ENCODE results near the gene DNAL1. TPM values are rescaled to one million over a fixed set of nuclear protein-coding genes. Genes with fewer than 3 reads are reported as not detected.
"Not testable (repeated sequence)": the region's sequence is repeated elsewhere in the genome, so short reads cannot be mapped to it uniquely, and the experiment has no call there.

DNAL1 gene
- total RNA-seq, 1 experiment from 2014 or later = 28.1 TPM

GRCh38 chr14:73651005-73651404, 6.2 kb downstream of the DNAL1 start:
- H3K4me1 ChIP-seq (ENCODE audit: insufficient read depth, low read length, poor library complexity, severe bottlenecking) = no peaks in the 10 kb centered on the region
- no TSS peak for BruUV-seq (replicated peaks)
- CTCF ChIA-PET = no interaction called here

GRCh38 chr14:73655851-73656250, 11.1 kb downstream of the DNAL1 start:
- CTCF ChIA-PET = no interaction called here
- no TSS peak for BruUV-seq (replicated peaks)
- Histone ChIP-seq H3K4me3 (ENCODE audit: low read depth, low read length, poor library complexity, severe bottlenecking) (no peak overlapping the region), H3K36me3 (ENCODE audit: insufficient read depth, low read length, poor library complexity, severe bottlenecking) (peaks cover 6% of the 10 kb centered on the region), H3K9me3 (ENCODE audit: low read depth, low read length, poor library complexity, severe bottlenecking) (no peaks in the 10 kb centered on the region), H3K27me3 (replicated peaks; ENCODE audit: insufficient read depth, low read depth, low read length, poor library complexity) (no peaks in the 10 kb centered on the region), H3K4me1 (ENCODE audit: insufficient read depth, low read length, poor library complexity, severe bottlenecking) (no peaks in the 10 kb centered on the region), H3K27ac (ENCODE audit: low read depth, low read length, poor library complexity, severe bottlenecking) (no peak overlapping the region)
- intact Hi-C loops (cut with micrococcal nuclease; ENCODE audit: unreplicated experiment) = no loop called here
- POLR2A ChIA-PET (ENCODE audit: low non-redundant PET) = no interaction called here
- no peak for DNase-seq (ENCODE audit: low spot score)
- TF ChIP-seq CTCF (conservative IDR thresholded peaks at IDR 0.05; ENCODE audit: low read depth, low read length) = no peak
- TF ChIP-seq EZH2 (IDR thresholded peaks at IDR 0.05; ENCODE audit: borderline replicate concordance, low read depth, low read length, poor library complexity, severe bottlenecking) = no peak

More at GRCh38 chr14:73651005-73651404, 6.2 kb downstream of the DNAL1 start:
- POLR2A ChIA-PET (ENCODE audit: low non-redundant PET) = no interaction called here
- intact Hi-C loops (cut with micrococcal nuclease; ENCODE audit: unreplicated experiment) = no loop called here
- no peak overlapping the region for H3K27ac ChIP-seq (ENCODE audit: low read depth, low read length, poor library complexity, severe bottlenecking)
- no peak overlapping the region for H3K4me3 ChIP-seq (ENCODE audit: low read depth, low read length, poor library complexity, severe bottlenecking)
- TF ChIP-seq EZH2 (IDR thresholded peaks at IDR 0.05; ENCODE audit: borderline replicate concordance, low read depth, low read length, poor library complexity, severe bottlenecking) = no peak
- TF ChIP-seq CTCF (conservative IDR thresholded peaks at IDR 0.05; ENCODE audit: low read depth, low read length) = no peak
- DNase-seq (ENCODE audit: low spot score) = no peak
- H3K9me3 ChIP-seq (ENCODE audit: low read depth, low read length, poor library complexity, severe bottlenecking) = no peaks in the 10 kb centered on the region
- H3K36me3 ChIP-seq (ENCODE audit: insufficient read depth, low read length, poor library complexity, severe bottlenecking) = peaks cover 6% of the 10 kb centered on the region
- H3K27me3 ChIP-seq (replicated peaks; ENCODE audit: insufficient read depth, low read depth, low read length, poor library complexity) = no peaks in the 10 kb centered on the region

GRCh38 chr14:73659202-73659601, 14.4 kb downstream of the DNAL1 start:
- H3K27me3 ChIP-seq (replicated peaks; ENCODE audit: insufficient read depth, low read depth, low read length, poor library complexity); CTCF ChIA-PET; H3K4me1 ChIP-seq (ENCODE audit: insufficient read depth, low read length, poor library complexity, severe bottlenecking); intact Hi-C loops (cut with micrococcal nuclease; ENCODE audit: unreplicated experiment); H3K27ac ChIP-seq (ENCODE audit: low read depth, low read length, poor library complexity, severe bottlenecking); BruUV-seq (replicated peaks); H3K4me3 ChIP-seq (ENCODE audit: low read depth, low read length, poor library complexity, severe bottlenecking); POLR2A ChIA-PET (ENCODE audit: low non-redundant PET); DNase-seq (ENCODE audit: low spot score); H3K36me3 ChIP-seq (ENCODE audit: insufficient read depth, low read length, poor library complexity, severe bottlenecking); H3K9me3 ChIP-seq (ENCODE audit: low read depth, low read length, poor library complexity, severe bottlenecking): not testable (repeated sequence)

GRCh38 chr14:73660511-73660910, 15.7 kb downstream of the DNAL1 start:
- Histone ChIP-seq H3K4me1 (ENCODE audit: insufficient read depth, low read length, poor library complexity, severe bottlenecking) (no peaks in the 10 kb centered on the region), H3K9me3 (ENCODE audit: low read depth, low read length, poor library complexity, severe bottlenecking) (no peaks in the 10 kb centered on the region), H3K4me3 (ENCODE audit: low read depth, low read length, poor library complexity, severe bottlenecking) (no peak overlapping the region), H3K36me3 (ENCODE audit: insufficient read depth, low read length, poor library complexity, severe bottlenecking) (no peaks in the 10 kb centered on the region), H3K27ac (ENCODE audit: low read depth, low read length, poor library complexity, severe bottlenecking) (no peak overlapping the region), H3K27me3 (replicated peaks; ENCODE audit: insufficient read depth, low read depth, low read length, poor library complexity) (no peaks in the 10 kb centered on the region)
- CTCF ChIA-PET = no interaction called here
- no TSS peak for BruUV-seq (replicated peaks)
- intact Hi-C loops (cut with micrococcal nuclease; ENCODE audit: unreplicated experiment) = no loop called here
- no peak for DNase-seq (ENCODE audit: low spot score)
- TF ChIP-seq EZH2 (IDR thresholded peaks at IDR 0.05; ENCODE audit: borderline replicate concordance, low read depth, low read length, poor library complexity, severe bottlenecking) (no peak), CTCF (conservative IDR thresholded peaks at IDR 0.05; ENCODE audit: low read depth, low read length) (no peak)
- POLR2A ChIA-PET (ENCODE audit: low non-redundant PET) = no interaction called here

Data from A673 (cell line).